ENCODE results near the gene RALGDS.

The RALGDS gene

GRCh38 chr9:133117271-133118178 is 3.5 kb downstream of the RALGDS start:
- DNase-seq: no peak

GRCh38 chr9:133116346-133117231 is 4.5 kb downstream of the RALGDS start:
- no peak for DNase-seq

GRCh38 chr9:133115604-133116345 is 5.3 kb downstream of the RALGDS start:
- no peak for DNase-seq

GRCh38 chr9:133114886-133115603 is 6.0 kb downstream of the RALGDS start:
- DNase-seq: peak; percentile 38

- no peak for DNase-seq
Measured at GRCh38 chr9:133113949-133114885, 6.8 kb downstream of the RALGDS start.

- no peak for DNase-seq
Measured at GRCh38 chr9:133113163-133113948, 7.7 kb downstream of the RALGDS start.

- peak; percentile 84 for DNase-seq
Measured at GRCh38 chr9:133112663-133113026, 8.4 kb downstream of the RALGDS start.

- no peak for DNase-seq
Measured at GRCh38 chr9:133111808-133112662, 9.0 kb downstream of the RALGDS start.

GRCh38 chr9:133109931-133110650 is 10.9 kb downstream of the RALGDS start:
- DNase-seq: no peak

- no peak for DNase-seq
Measured at GRCh38 chr9:133108794-133109641, 12.0 kb downstream of the RALGDS start.

GRCh38 chr9:133107961-133108793 is 12.9 kb downstream of the RALGDS start:
- no peak for DNase-seq

GRCh38 chr9:133107245-133107722 is 13.8 kb downstream of the RALGDS start:
- DNase-seq: no peak

- DNase-seq: no peak
Measured at GRCh38 chr9:133106511-133107244, 14.4 kb downstream of the RALGDS start.

- no peak for DNase-seq
Measured at GRCh38 chr9:133105461-133105770, 15.6 kb downstream of the RALGDS start.

GRCh38 chr9:133104718-133105460 is 16.2 kb downstream of the RALGDS start:
- DNase-seq: no peak

All from GDM1 (cell line).